HG03439 (cell line): Measurements from ENCODE around the gene TBC1D22A.

Experiments used
- ATAC-seq: cut with Tn5 transposase; IDR thresholded peaks from one replicate; pipeline ENCODE4 v1.9.1; 2021; ENCODE audit warnings: mild to moderate bottlenecking, moderate library complexity; ENCODE audit not compliant: unreplicated experiment

Gene TBC1D22A

GRCh38 chr22:47084226-47084625, 321.8 kb downstream of the TBC1D22A start:
- ATAC-seq, result no peak

GRCh38 chr22:47086596-47087248, 324.3 kb downstream of the TBC1D22A start:
- no peak for ATAC-seq

- ATAC-seq, result no peak
Measured at GRCh38 chr22:47088480-47089158, 326.2 kb downstream of the TBC1D22A start.

GRCh38 chr22:47089374-47089773, 326.9 kb downstream of the TBC1D22A start:
- no peak for ATAC-seq

GRCh38 chr22:47089796-47090460, 327.5 kb downstream of the TBC1D22A start:
- no peak for ATAC-seq

- no peak for ATAC-seq
Measured at GRCh38 chr22:47090591-47091245, 328.3 kb downstream of the TBC1D22A start.

- no peak for ATAC-seq
Measured at GRCh38 chr22:47091246-47091651, 328.8 kb downstream of the TBC1D22A start.

- no peak for ATAC-seq
Measured at GRCh38 chr22:47091921-47092700, 329.7 kb downstream of the TBC1D22A start.

GRCh38 chr22:47092896-47093311, 330.5 kb downstream of the TBC1D22A start:
- no peak for ATAC-seq

- ATAC-seq, result no peak
Measured at GRCh38 chr22:47093720-47094119, 331.3 kb downstream of the TBC1D22A start.

GRCh38 chr22:47094861-47095330, 332.4 kb downstream of the TBC1D22A start:
- ATAC-seq, result no peak

- no peak for ATAC-seq
Measured at GRCh38 chr22:47095395-47096122, 333.1 kb downstream of the TBC1D22A start.

GRCh38 chr22:47098121-47098520, 335.7 kb downstream of the TBC1D22A start:
- no peak for ATAC-seq

GRCh38 chr22:47098554-47098953, 336.1 kb downstream of the TBC1D22A start:
- no peak for ATAC-seq

- no peak for ATAC-seq
Measured at GRCh38 chr22:47100019-47100418, 337.6 kb downstream of the TBC1D22A start.

GRCh38 chr22:47100646-47101200, 338.3 kb downstream of the TBC1D22A start:
- no peak for ATAC-seq

GRCh38 chr22:47101321-47101885, 339.0 kb downstream of the TBC1D22A start:
- ATAC-seq, result no peak

GRCh38 chr22:47102081-47102480, 339.6 kb downstream of the TBC1D22A start:
- no peak for ATAC-seq

GRCh38 chr22:47102648-47103047, 340.2 kb downstream of the TBC1D22A start:
- no peak for ATAC-seq
